GM20000 (cell line): ENCODE data around the gene CCR2.

ENCODE experiments used
- DNase-seq: peaks from one replicate; pipeline ENCODE4 v3.0.0; 2012; ENCODE audit warnings: low spot score
- CTCF ChIP-seq: IDR thresholded peaks from 2 replicates; pipeline ENCODE4 v1.5.1; 2012; ENCODE audit warnings: mild to moderate bottlenecking, control low read depth; ENCODE audit errors: extremely low read depth, missing control alignments

CCR2 gene

GRCh38 chr3:46372492-46373359, 18.8 kb downstream of the CCR2 start:
- peak; percentile 34 for DNase-seq

GRCh38 chr3:46374755-46375154, 20.8 kb downstream of the CCR2 start:
- TF ChIP-seq CTCF = no peak
- no peak for DNase-seq

More at GRCh38 chr3:46372492-46373359, 18.8 kb downstream of the CCR2 start:
- TF ChIP-seq CTCF = peak; percentile 71

- no peak for DNase-seq
- no peak for TF ChIP-seq CTCF
Observed at GRCh38 chr3:46375218-46375617, 21.3 kb downstream of the CCR2 start.

- no peak for TF ChIP-seq CTCF
- no peak for DNase-seq
Observed at GRCh38 chr3:46375814-46376213, 21.9 kb downstream of the CCR2 start.

GRCh38 chr3:46378426-46378942, 24.6 kb downstream of the CCR2 start:
- DNase-seq = peak; percentile 52
- peak; percentile 94 for TF ChIP-seq CTCF

GRCh38 chr3:46380471-46381221, 26.7 kb downstream of the CCR2 start:
- no peak for DNase-seq
- no peak for TF ChIP-seq CTCF

- TF ChIP-seq CTCF = no peak
- DNase-seq = no peak
Observed at GRCh38 chr3:46381625-46382024, 27.7 kb downstream of the CCR2 start.
